Fibroblast of pulmonary artery (primary cell): ENCODE results near the gene PCDHA1.

Experiments used
- DNase-seq: peaks from one replicate; pipeline ENCODE4 v3.0.0-alpha.2; 2010; ENCODE audit warnings: low read depth
- H3K4me3 ChIP-seq: replicated peaks from 2 replicates; pipeline ENCODE4 v1.5.1; 2011; ENCODE audit warnings: low read depth, mild to moderate bottlenecking, control low read depth, low read length, moderate library complexity
- TF ChIP-seq, protein P1 (sequence below): IDR thresholded peaks from 2 replicates; pipeline ENCODE4 v1.5.1; 2011; ENCODE audit warnings: mild to moderate bottlenecking, control low read depth, low read length, inconsistent platforms; ENCODE audit errors: missing control alignments

The PCDHA1 gene

DNA sequence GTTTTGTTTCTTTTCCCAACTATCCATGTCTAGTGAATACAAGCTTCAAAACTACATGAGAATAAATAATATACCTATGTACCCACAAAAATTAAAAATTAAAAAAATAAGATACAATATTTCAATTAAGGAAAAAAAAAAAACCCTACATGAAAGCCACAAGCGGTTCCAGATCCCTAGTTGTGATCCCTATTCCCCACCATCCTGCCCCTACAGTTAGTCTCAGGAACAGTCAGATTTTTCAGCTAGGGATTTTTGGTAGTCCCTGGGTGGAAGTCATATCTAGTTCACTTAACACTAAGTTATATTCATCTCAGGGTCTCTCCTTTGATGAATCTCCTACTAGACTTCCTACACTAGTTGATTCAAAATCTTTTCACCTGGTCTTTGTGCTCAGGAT, 246.7 kb downstream of the PCDHA1 start:
- TF ChIP-seq, protein P1, sequence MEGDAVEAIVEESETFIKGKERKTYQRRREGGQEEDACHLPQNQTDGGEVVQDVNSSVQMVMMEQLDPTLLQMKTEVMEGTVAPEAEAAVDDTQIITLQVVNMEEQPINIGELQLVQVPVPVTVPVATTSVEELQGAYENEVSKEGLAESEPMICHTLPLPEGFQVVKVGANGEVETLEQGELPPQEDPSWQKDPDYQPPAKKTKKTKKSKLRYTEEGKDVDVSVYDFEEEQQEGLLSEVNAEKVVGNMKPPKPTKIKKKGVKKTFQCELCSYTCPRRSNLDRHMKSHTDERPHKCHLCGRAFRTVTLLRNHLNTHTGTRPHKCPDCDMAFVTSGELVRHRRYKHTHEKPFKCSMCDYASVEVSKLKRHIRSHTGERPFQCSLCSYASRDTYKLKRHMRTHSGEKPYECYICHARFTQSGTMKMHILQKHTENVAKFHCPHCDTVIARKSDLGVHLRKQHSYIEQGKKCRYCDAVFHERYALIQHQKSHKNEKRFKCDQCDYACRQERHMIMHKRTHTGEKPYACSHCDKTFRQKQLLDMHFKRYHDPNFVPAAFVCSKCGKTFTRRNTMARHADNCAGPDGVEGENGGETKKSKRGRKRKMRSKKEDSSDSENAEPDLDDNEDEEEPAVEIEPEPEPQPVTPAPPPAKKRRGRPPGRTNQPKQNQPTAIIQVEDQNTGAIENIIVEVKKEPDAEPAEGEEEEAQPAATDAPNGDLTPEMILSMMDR: no peak
- no peak for DNase-seq
- no peak overlapping the region for H3K4me3 ChIP-seq

DNA sequence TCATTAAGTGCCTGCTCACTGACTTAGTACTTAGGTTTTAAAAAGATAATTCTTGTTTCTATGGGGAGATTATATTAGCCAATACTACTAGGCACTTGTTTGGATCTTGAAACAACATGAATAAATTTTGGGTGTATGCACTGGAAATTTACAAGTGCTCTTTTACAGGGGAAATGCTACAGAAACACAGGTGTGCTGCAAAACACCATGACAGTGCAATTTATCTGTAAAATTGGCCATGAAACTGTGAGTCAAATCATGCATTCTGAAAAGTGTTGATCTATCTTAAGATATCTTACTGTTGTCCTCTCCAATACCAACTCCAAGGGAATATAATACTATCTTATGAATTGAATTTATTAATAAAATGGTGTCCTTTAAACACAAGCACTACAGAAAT, 253.1 kb downstream of the PCDHA1 start:
- H3K4me3 ChIP-seq: no peak overlapping the region
- no peak for DNase-seq
- TF ChIP-seq, protein P1: no peak

DNA sequence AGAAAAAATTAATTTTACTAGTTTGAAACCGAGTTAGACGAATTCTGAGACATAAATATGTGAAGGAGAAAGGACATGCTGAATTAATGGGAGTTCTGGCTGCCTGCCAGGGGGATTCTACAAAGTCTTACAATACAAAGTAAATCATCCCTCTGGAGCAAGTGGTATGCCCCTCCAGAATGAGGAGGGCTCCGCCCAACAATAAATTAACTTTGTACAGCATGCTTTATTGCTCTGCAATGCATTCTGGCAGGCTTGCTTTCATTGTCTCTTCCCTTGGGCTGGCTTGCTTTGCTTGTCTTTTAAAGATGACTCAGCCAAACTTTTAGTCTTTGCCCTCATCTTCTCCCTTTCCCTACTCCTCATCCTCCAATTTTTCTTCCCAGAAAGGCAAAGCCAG, 253.6 kb downstream of the PCDHA1 start:
- TF ChIP-seq, protein P1: no peak

DNA sequence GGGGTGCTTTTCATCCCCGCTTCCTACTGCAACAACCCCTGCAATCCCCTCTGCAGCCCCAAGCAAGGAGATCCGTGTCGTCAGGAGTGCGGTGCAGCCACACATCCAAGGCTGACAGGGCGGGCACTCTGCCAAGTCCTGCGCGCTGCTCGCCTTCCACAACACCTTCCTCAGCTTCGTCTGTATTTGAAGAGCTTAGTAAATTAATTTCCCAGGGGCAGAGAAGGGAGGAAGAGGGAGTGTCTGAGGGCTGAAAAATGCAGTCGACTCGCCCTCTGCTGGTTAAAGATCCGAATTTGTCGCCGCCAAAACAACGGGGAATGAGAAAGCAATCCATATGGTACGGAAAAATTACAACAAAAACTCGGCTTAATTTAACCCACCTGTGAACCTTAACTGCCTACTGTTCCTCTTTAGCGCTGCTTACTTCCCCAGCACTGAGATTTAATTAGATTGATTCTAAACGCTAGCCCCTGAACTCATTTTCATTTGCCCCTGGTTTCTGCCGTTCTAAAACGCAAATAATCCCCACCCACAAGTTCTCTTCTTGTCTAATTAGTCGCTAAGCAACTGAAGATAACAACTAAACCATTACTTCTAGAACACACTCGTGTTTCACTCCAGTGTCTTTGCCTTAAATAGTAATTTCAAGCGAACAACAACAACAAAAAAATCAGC, 254.3 kb downstream of the PCDHA1 start:
- peak; percentile 11 for DNase-seq
- no peak overlapping the region for H3K4me3 ChIP-seq
- TF ChIP-seq, protein P1: peak; percentile 7

More for the DNA sequence above, 253.6 kb downstream of the PCDHA1 start:
- no peak overlapping the region for H3K4me3 ChIP-seq
- no peak for DNase-seq

DNA sequence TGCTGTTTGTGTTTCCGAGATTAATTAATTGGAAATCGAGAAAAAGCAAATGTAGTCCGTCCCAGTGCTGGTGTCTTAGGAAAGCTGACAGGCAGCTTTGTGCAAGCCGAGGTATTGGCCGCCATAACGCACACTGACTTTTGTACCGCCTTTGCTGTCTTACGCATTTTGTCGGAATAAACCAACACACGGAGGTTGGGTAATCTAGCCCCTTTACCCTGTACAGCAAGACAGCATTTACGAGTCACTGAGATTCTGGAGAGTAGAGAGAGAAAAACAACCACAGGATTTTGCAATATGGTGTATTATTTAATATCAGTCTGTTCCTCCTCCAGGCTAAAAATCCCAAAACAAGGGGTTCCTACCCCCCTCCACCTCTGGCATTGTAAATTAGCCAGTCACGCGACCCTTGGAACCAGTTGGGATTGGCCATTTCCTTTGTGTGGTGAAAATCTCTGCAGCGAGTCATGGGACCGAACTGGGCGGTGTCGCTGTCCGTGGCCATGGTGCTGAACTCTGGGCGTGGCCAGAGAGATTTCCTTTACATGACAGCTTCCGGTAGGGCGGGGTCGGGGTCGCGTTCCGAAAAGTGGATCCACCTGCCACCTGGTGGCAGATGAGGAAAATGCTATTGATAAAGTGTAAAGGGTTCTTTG, 255.0 kb downstream of the PCDHA1 start:
- DNase-seq: peak; percentile 62
- TF ChIP-seq, protein P1: peak; percentile 30
- H3K4me3 ChIP-seq: no peak overlapping the region

DNA sequence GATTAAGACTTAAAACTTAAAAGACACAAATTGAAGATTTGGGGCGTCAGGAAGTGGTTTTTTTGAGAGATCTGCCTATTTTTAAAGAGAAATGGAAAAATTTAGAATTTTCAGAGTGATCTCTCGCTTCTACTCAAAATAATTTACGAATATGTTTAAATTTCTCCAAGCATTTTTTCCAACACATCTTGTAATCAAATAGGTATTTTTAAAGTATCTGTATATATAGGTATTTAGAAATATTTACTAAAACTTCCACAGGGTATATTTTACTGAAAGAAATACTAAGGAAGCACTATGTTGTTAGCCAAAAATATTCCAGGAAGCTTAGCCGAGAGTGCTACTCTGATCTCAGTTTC, 255.5 kb downstream of the PCDHA1 start:
- DNase-seq: no peak
- no peak overlapping the region for H3K4me3 ChIP-seq
- TF ChIP-seq, protein P1: no peak

DNA sequence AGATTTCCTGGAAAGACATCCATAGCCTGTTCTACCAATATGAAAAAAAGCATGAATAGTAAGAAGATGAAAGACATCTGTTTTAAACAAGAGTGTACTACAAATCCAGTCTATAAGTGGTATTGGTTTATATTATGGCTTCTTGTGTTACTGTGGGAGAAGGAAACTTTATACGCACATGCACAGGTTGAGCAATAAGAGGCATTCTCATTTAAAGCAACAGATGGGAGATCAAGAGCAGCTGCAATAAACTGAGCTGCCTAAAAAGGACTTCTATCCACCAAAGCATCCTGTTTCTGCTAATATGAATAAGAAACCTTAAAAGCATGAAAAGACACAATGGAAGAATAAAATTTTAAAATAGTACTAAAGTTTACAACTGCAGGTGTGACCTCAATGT, 256.6 kb downstream of the PCDHA1 start:
- DNase-seq: no peak
- no peak overlapping the region for H3K4me3 ChIP-seq
- TF ChIP-seq, protein P1: no peak
